ENCODE results near the gene RHEB. TPM values are rescaled to one million over a fixed set of nuclear protein-coding genes. Genes with fewer than 3 reads are reported as not detected.

Gene RHEB
- total RNA-seq, 1 experiment from 2014 or later, result 114 TPM

DNA sequence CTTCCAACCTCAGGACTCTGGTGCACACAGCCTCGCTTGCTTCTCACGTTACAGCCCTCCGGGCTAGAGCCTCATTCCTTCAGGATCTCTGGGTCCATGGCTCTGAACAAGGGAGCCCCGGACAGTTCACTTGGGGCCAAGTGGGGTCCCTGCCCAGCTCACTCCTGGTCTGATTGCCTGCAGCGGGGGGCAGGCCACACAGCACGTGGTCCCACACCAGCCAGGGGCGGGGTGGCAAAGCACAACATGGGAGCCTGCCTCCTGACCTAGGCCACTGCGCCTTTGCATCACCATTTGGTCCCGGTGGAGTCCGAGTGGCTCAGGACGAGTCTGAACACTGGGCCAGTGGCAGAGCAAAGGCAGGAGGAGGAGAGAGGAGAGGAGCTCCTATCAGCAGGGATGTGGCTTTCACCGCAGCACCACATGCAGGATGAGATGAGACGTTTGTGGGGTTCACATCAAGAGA, 66.3 kb downstream of the RHEB start:
- H3K4me1 Mint-ChIP-seq, result peaks cover 52 to 54% of the 10 kb centered on the region in 2 experiments
- peak overlapping the region in 1 of 3 experiments; percentile 75; a peak in 2 of 7 replicates for H3K27ac Mint-ChIP-seq
- WGBS (ENCODE audit: extremely low coverage, insufficient read length, low lambda C conversion rate), result no CpG with 5 or more reads among the region's 13 CpGs

More for the DNA sequence above, 66.3 kb downstream of the RHEB start:
- Histone ChIP-seq H3K14ac (ENCODE audit: insufficient read depth, low read length) (peak overlapping the region; percentile 61; the same call in 1 of the 2 replicates), H3K9me3 (ENCODE audit: control insufficient read depth, low read depth, low read length) (no peaks in the 10 kb centered on the region), H2BK120ac (ENCODE audit: low read depth, low read length, poor library complexity, severe bottlenecking) (no peak overlapping the region), H3K56ac (ENCODE audit: insufficient read length, low read depth, low read length) (no peak overlapping the region), H3K9ac (ENCODE audit: extremely low read depth, insufficient read length, low read length) (no peak overlapping the region), H3K79me1 (ENCODE audit: insufficient read depth, low read depth, low read length, poor library complexity, severe bottlenecking) (no peaks in the 10 kb centered on the region), H3K4me2 (ENCODE audit: insufficient read depth, insufficient read length, low read length) (no peak overlapping the region), H2BK12ac (ENCODE audit: insufficient read length, low read depth, low read length) (no peak overlapping the region), H3K23ac (ENCODE audit: insufficient read length, low read depth, low read length) (no peak overlapping the region), H3K27me3 (ENCODE audit: insufficient read depth, low read length) (no peaks in the 10 kb centered on the region), H3K4ac (ENCODE audit: low read depth, low read length) (no peak overlapping the region), H3T11ph (ENCODE audit: low read length) (no peak overlapping the region), H3K79me2 (ENCODE audit: insufficient read depth, low read length) (no peaks in the 10 kb centered on the region), H4K5ac (ENCODE audit: insufficient read length, low read depth, low read length) (no peak overlapping the region), H3K18ac (ENCODE audit: insufficient read length, low read depth, low read length) (peak overlapping the region; percentile 24), H4K91ac (ENCODE audit: insufficient read length, low read depth, low read length) (no peak overlapping the region), H4K8ac (replicated peaks; ENCODE audit: insufficient read length, low read depth, low read length) (no peak overlapping the region), H2AK5ac (ENCODE audit: insufficient read length, low read length) (no peak overlapping the region), H2BK5ac (ENCODE audit: insufficient read length, low read length) (no peak overlapping the region), H3K23me2 (ENCODE audit: insufficient read length, low read depth, low read length, poor library complexity, severe bottlenecking) (peaks cover 3% of the 10 kb centered on the region), H2BK20ac (ENCODE audit: low read depth, low read length, poor library complexity, severe bottlenecking) (no peak overlapping the region), H2BK15ac (ENCODE audit: low read depth, low read length) (no peak overlapping the region), H4K20me1 (ENCODE audit: control insufficient read depth, insufficient read depth, insufficient read length) (no peaks in the 10 kb centered on the region), H3K27ac (ENCODE audit: insufficient read length, low read depth, low read length) (no peak overlapping the region), H2AFZ (ENCODE audit: low read length) (no peak overlapping the region), H3K4me1 (ENCODE audit: insufficient read depth, low read length) (peaks cover 8% of the 10 kb centered on the region; the same call in 1 of the 2 replicates)
- Mint-ChIP-seq H3K27me3 (ENCODE audit: low read depth) (peaks cover 11% of the 10 kb centered on the region; the same call in 1 of the 2 replicates), H3K9me3 (peaks cover 11 to 12% of the 10 kb centered on the region in 2 experiments), H3K36me3 (ENCODE audit: insufficient read depth in 1 of 3, low read depth in 3 of 3) (peaks cover 6 to 12% (median 8%) of the 10 kb centered on the region in 3 experiments), H3K4me3 (no peak overlapping the region)
- TF ChIP-seq, protein P1, sequence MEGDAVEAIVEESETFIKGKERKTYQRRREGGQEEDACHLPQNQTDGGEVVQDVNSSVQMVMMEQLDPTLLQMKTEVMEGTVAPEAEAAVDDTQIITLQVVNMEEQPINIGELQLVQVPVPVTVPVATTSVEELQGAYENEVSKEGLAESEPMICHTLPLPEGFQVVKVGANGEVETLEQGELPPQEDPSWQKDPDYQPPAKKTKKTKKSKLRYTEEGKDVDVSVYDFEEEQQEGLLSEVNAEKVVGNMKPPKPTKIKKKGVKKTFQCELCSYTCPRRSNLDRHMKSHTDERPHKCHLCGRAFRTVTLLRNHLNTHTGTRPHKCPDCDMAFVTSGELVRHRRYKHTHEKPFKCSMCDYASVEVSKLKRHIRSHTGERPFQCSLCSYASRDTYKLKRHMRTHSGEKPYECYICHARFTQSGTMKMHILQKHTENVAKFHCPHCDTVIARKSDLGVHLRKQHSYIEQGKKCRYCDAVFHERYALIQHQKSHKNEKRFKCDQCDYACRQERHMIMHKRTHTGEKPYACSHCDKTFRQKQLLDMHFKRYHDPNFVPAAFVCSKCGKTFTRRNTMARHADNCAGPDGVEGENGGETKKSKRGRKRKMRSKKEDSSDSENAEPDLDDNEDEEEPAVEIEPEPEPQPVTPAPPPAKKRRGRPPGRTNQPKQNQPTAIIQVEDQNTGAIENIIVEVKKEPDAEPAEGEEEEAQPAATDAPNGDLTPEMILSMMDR (conservative IDR thresholded peaks at IDR 0.05), result no peak
- DNase-seq, result peak; percentile 39

Data from H9 (cell line).